Glomerular visceral epithelial cell (primary cell): Measurements from ENCODE around the gene KIAA1191.
"Not testable (repeated sequence)": the region's sequence is repeated elsewhere in the genome, so short reads cannot be mapped to it uniquely, and the experiment has no call there.

Source experiments
- DNase-seq: peaks from one replicate; pipeline ENCODE4 v3.0.0-alpha.2; 2016; ENCODE audit errors: extremely low spot score

The KIAA1191 gene, protein sequence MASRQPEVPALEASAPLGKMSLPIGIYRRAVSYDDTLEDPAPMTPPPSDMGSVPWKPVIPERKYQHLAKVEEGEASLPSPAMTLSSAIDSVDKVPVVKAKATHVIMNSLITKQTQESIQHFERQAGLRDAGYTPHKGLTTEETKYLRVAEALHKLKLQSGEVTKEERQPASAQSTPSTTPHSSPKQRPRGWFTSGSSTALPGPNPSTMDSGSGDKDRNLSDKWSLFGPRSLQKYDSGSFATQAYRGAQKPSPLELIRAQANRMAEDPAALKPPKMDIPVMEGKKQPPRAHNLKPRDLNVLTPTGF

GRCh38 chr5:176361437-176362232 lies at the start of gene KIAA1191:
TSS of gene KIAA1191 (minus strand) at chr5:176361764. CDS start at chr5:176359508, 2,256 bp downstream.
- DNase-seq = peak; percentile 92

- DNase-seq = no peak
Measured at GRCh38 chr5:176410486-176411180, 49.1 kb upstream of the KIAA1191 start.

- DNase-seq = no peak
Measured at GRCh38 chr5:176409765-176410164, 48.2 kb upstream of the KIAA1191 start.

DNA sequence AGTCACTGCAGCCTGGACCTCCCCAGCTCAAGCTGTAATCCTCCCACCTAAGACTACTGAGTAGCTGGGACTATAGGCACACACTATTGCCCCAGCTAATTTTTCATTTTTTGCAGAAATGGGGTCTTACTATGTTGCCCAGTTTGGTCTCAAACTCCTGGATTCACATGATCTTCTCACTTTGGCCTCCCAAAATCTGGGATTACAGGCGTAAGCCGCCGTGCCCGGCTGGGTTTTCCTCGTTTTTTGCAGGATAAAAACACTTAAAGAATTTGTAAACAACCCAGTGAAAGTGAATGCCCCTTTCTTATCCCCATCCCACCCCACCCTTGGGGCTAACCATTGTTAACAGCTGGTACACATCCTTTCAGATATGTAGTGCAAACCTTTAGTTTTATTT lies 47.0 kb upstream of the KIAA1191 start:
- no peak for DNase-seq

GRCh38 chr5:176408252-176408573 lies 46.6 kb upstream of the KIAA1191 start:
- DNase-seq = not testable (repeated sequence)

- no peak for DNase-seq
Measured at GRCh38 chr5:176407456-176408251, 46.1 kb upstream of the KIAA1191 start.

- no peak for DNase-seq
Measured at GRCh38 chr5:176406436-176407052, 45.0 kb upstream of the KIAA1191 start.

DNA sequence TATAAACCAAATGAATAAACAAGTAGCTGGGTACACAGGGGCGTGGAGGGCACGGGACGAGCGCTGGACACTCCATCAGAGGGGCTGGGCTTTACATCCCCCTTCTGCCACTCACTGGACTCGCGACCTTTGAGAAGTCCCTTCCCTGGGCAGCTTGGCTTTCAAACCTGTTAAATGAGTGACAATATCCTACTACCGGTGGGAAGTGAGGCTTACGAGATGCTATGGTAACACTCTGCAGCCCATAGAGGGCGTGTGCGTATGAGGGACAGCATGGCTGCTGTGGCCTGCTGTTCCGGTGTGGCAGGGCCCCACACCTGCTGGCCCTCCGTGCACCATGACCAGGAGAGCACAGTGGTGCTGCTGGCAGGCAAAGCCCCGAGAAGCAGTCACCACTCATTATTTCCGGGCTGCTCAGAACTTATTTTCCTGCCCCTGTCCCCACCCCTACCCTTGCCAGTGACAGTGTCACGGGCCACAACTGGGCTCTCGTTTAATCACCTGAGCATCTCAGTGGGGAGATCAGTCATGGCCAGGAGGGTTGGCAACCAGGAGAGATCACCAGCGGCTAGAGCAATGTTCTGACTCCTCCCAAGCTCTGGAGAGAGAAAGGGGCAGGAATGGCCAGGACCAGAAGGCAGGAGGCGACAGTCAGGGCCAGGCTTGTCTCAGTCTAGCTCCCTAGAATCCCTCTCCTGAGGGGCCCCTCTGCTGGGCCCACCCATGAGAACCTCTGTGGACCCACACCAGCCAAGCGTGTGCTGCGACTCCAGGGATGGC lies 44.3 kb upstream of the KIAA1191 start:
- no peak for DNase-seq

- DNase-seq = no peak
Measured at GRCh38 chr5:176401281-176402205, 40.0 kb upstream of the KIAA1191 start.

DNA sequence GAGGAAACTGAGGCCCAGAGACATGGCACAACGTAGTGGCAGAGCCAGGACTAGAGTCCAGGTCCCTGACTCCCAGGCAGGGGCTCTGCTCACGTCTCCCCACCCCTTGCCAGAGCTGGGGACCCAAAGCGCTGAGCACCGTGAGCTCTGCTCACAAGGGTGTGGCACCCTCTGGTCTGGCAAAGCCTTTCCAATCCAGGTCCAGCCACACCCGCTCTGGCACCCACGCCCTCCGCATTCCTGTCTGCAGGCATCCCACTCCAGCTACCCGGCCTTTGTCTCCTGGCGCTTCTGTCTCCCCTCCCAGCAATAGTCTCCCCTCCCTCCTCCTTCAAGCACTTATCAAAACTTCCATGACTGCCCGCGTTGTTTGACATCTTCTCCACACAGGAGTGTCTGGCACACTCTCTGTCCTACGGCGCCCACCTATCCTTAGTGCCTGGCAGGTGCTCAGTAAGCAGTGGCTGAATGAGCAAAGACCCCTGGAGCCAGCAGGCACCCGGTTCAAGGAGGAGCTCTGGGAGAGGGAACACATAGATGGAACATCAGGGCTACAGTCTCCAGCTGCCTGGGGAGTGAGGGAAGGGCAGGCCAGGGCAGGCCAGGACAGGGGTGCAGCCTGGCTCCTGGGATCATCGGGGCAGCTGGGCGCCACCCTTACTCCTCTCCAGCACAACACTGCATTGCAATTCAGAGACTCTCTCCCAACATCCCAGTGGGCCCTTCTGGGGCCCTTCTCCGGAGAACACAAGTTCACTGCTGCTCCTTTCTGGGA lies 39.0 kb upstream of the KIAA1191 start:
- no peak for DNase-seq

DNA sequence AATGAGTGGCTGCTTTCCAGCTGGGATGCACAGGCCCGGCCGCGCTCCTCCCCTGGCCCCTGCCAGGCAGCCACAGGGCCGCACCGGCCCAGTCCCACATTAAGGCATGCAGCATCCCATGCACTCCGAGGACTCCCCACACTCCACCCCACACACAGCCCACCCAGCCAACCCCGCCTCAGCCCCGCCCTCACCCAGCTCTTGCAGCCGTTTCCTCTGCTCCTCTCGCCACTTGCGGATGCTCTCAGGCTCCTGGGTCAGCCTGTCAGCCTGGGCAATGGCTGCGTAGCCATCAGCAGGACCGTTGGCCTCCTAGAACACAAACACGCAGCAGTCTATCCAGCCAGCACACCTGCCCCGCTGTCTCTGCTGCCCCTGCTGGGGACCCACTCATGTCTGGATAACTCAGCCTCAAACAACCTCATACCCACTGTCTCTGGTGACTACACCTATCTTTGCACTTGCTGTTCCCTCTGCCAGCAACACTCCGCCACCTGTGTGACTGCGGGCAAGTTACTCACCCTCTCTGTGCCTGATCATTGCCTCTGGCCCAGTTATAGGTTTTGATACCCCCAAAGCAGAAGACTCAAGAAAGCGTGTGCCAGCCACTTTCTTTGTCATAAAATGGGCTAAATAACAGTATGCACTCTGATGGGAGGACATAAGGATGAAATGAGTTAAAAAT lies 36.3 kb upstream of the KIAA1191 start:
- no peak for DNase-seq

DNA sequence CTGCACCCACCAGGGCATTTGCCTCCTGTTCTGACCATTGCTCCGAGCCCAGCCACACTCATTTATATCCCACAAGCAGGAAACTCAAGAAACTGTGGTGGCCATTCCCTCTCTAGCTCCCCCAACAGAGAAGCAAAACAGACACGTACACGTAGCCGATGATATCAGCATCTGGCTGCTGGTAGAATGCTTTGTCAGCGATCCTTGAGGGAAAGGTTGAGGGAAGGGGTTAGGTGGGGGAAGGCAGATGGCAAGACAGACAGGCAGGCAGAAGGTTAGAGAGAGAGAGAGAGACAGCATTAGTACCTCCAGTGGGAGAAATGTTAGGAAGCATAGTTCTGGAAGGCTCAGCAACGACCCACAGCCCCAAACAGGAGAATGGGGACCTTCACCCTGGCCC lies 34.8 kb upstream of the KIAA1191 start:
- no peak for DNase-seq

DNA sequence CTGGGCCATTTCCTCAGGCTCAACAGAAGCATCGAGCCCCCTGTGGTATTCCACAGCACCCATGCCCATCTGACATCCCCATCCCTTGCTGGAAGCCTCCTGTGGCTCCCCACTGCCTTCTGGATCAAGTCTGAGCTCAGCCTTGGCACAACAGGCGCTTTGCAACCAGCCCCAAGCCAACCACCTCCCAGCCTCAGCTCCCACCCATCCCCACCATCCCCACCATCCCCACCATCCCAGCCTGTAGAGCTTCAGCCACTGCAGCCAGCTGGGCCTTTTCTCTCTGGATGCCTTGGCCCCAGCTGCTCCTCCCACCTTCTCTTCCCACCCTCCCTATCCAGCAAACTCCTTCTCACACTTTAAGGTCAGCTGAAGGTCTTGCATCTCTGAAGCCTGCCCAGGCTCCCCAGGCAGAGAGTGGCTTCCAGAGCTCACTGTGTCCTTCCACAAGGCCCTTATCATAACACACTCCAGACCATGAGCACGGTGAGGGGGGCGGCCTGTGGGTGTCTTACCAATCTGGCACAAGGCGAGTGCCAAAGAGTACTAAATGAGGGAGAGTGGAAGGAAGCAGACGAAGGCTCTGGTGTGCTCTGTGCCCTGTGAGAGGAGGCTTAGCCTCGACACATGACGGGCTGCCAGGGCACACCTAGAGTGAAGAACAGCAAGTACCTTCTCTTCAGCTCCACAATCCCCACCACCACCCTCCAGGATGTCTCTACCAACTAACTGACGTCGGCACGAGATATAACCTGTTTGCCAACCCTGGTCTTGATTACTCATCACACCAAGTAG lies 33.5 kb upstream of the KIAA1191 start:
- no peak for DNase-seq

- DNase-seq = no peak
Measured at GRCh38 chr5:176394096-176394495, 32.5 kb upstream of the KIAA1191 start.

DNA sequence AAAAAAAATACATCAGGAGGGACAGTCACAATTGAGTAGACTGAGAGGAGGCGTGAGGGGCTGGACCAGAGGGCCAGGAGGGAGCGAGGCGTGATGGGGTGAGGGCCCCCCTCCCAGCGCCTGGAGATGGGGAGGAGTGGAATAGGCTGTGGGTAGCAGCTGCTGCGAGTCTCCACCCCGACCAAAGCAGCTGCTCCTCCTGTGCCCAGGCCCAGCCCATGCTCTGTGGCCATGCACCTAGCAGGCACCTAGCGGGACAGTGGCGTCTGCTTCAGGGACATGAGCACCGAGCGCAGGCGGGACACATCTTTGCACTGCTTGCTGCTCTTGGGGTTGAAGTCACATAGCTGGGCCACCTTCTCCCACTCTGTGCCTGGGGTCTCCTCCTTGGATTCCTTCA lies 31.0 kb upstream of the KIAA1191 start:
- no peak for DNase-seq

GRCh38 chr5:176391999-176392398 lies 30.4 kb upstream of the KIAA1191 start:
- no peak for DNase-seq

- no peak for DNase-seq
Measured at GRCh38 chr5:176391479-176391878, 29.9 kb upstream of the KIAA1191 start.
